ENCODE data around the gene SNX3. TPM values are rescaled to one million over a fixed set of nuclear protein-coding genes. Genes with fewer than 3 reads are reported as not detected.

The SNX3 gene
- total RNA-seq, 1 donor from 2014 or later = 179 TPM

DNA sequence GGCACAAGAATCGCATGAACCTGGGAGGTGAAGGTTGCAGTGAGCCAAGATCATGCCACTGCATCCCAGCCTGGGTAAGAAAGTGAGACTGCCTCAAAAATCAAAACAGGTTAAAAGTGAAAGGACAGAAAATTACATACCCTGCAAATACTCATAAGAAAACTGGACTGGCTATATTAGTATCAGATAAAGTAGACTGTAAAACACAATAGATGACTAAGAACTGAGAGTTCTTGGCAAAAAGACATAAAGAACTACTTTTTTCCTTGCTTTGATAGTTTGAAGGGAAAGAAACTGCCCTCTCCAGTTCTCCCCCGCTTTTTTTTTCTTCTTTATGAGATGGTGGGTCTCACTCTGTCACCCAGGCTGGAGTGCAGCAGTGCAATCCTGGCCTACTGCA is 17.0 kb downstream of the SNX3 start:
- TF ChIP-seq, protein P1, sequence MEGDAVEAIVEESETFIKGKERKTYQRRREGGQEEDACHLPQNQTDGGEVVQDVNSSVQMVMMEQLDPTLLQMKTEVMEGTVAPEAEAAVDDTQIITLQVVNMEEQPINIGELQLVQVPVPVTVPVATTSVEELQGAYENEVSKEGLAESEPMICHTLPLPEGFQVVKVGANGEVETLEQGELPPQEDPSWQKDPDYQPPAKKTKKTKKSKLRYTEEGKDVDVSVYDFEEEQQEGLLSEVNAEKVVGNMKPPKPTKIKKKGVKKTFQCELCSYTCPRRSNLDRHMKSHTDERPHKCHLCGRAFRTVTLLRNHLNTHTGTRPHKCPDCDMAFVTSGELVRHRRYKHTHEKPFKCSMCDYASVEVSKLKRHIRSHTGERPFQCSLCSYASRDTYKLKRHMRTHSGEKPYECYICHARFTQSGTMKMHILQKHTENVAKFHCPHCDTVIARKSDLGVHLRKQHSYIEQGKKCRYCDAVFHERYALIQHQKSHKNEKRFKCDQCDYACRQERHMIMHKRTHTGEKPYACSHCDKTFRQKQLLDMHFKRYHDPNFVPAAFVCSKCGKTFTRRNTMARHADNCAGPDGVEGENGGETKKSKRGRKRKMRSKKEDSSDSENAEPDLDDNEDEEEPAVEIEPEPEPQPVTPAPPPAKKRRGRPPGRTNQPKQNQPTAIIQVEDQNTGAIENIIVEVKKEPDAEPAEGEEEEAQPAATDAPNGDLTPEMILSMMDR (IDR thresholded peaks at IDR 0.05) = no peak
- no peak overlapping the region for H3K4me3 ChIP-seq
- H3K4me1 ChIP-seq = no peaks in the 10 kb centered on the region
- no peak overlapping the region for H3K27ac ChIP-seq
- no peaks in the 10 kb centered on the region for H3K36me3 ChIP-seq
- DNase-seq = no peak
- ATAC-seq = no peak
- intact Hi-C loops (cut with DNase I) = no loop called here
- no peaks in the 10 kb centered on the region for H3K27me3 ChIP-seq
- H3K9me3 ChIP-seq = peaks cover 6% of the 10 kb centered on the region

DNA sequence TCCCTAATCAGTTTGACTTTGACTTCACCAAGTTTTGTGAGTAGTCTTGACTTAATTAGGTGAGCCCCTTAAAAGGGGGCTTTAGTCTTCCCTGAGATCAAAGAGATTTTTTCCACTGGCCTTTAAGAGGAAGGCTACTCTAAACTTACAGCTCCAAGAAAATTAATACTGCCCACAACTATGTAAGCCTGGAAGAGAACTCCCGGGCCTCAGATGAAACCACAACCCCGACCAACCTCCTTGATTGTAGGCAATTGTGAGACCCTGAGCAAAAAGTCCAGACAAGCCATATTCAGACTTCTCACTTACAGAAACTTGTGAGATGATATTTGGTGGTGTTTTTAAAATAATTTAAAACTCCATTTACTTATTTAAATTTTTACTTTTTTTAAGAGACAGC is 18.1 kb downstream of the SNX3 start:
- intact Hi-C loops (cut with DNase I) = no loop called here
- Histone ChIP-seq H3K27ac (no peak overlapping the region), H3K4me1 (no peaks in the 10 kb centered on the region), H3K9me3 (peaks cover 6% of the 10 kb centered on the region), H3K27me3 (no peaks in the 10 kb centered on the region), H3K4me3 (no peak overlapping the region), H3K36me3 (no peaks in the 10 kb centered on the region)
- TF ChIP-seq, protein P1 (IDR thresholded peaks at IDR 0.05) = no peak
- no peak for ATAC-seq
- no peak for DNase-seq

DNA sequence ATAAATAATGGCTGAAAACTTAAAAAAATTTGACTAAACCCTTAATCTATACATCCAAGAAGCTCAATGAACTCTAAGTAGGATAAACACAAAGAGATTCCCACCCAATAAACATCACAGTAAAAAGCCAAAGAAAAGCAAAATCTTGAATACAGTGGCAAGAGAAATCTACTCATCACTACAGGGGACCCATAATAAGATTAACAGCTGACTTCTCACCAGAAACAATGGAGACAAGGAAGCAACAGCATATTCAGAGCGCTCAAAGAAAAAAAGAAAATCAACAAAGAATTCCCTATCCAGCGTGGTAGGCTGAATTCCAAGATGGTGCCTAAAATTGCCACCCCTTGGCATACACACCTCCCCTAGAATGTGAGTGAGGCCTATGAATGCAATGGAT is 18.6 kb downstream of the SNX3 start:
- Histone ChIP-seq H3K9me3 (peaks cover 6% of the 10 kb centered on the region), H3K4me3 (no peak overlapping the region), H3K36me3 (no peaks in the 10 kb centered on the region), H3K27ac (no peak overlapping the region), H3K27me3 (no peaks in the 10 kb centered on the region), H3K4me1 (no peaks in the 10 kb centered on the region)
- intact Hi-C loops (cut with DNase I) = no loop called here
- ATAC-seq (no peak), DNase-seq (no peak)
- TF ChIP-seq, protein P1 (IDR thresholded peaks at IDR 0.05) = no peak

DNA sequence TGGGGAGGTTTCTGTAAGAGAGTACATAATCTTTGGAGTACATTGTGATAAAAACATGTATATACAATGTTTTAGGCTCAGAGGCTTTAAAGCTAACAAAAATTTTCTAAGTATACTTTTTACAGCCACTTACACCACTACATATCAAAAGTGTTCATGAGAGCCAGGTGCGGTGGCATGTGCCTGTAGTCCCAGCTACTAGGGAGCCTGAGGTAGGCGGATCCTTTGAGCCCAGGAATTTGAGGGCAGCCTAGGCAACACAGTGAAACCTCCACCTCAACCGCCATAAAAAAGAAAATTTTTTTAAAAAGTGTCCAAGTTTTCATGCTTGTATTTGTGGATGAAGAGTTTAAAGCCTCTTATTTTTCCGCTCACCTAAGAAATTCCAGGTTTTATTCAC is 22.5 kb downstream of the SNX3 start:
- TF ChIP-seq, protein P1 (IDR thresholded peaks at IDR 0.05) = no peak
- Histone ChIP-seq H3K4me3 (no peak overlapping the region), H3K9me3 (peaks cover 6% of the 10 kb centered on the region), H3K36me3 (no peaks in the 10 kb centered on the region), H3K27ac (no peak overlapping the region), H3K4me1 (no peaks in the 10 kb centered on the region), H3K27me3 (no peaks in the 10 kb centered on the region)
- DNase-seq = no peak
- ATAC-seq = peak; percentile 71
- intact Hi-C loops (cut with DNase I) = no loop called here

DNA sequence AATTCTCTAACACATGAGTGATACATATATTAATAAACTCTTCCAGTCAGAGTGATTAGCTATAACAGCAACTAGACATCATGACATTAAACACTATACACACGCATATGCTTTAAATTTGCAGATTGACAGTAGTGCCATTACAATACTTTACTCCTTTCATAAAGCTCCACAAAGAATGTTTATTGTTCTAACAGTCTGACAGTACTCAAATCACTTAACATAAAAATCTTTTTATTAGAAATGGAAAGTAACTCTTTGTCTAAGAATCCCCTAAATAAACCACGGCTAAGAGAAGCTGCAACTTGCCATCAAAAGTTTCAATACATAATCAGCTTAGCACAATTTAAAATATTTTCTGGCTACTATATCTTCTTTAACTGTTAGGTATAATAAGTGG is 24.0 kb downstream of the SNX3 start:
- Histone ChIP-seq H3K27me3 (no peaks in the 10 kb centered on the region), H3K36me3 (no peaks in the 10 kb centered on the region), H3K4me3 (no peak overlapping the region), H3K9me3 (no peaks in the 10 kb centered on the region), H3K27ac (no peak overlapping the region), H3K4me1 (no peaks in the 10 kb centered on the region)
- TF ChIP-seq, protein P1 (IDR thresholded peaks at IDR 0.05) = no peak
- DNase-seq (no peak), ATAC-seq (no peak)
- intact Hi-C loops (cut with DNase I) = no loop called here

DNA sequence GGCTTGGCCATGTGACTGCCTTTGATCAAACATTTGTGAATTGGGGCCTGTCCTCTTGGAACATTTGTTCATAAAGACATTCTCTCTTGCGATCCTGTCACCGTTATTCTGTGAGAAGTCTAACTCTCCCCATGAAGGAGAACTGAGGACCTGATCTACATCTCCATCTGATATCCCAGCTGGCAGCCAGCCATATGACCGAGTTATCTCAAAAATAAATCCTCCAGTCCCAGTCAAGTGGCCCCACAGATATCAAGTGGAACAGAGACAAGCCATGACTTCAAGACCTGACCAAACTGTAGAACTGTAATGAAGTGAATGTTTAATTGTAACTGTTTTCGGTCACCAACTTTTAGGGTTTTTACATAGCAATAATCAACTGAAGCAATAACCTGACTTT is 25.7 kb downstream of the SNX3 start:
- DNase-seq = no peak
- no peak overlapping the region for H3K4me3 ChIP-seq

More for the DNA sequence above, 25.7 kb downstream of the SNX3 start:
- no peaks in the 10 kb centered on the region for H3K27me3 ChIP-seq
- no peak for ATAC-seq
- H3K36me3 ChIP-seq = no peaks in the 10 kb centered on the region
- TF ChIP-seq, protein P1 (IDR thresholded peaks at IDR 0.05) = no peak
- H3K4me1 ChIP-seq = no peaks in the 10 kb centered on the region
- intact Hi-C loops (cut with DNase I) = no loop called here
- no peak overlapping the region for H3K27ac ChIP-seq
- H3K9me3 ChIP-seq = no peaks in the 10 kb centered on the region

Data from upper lobe of right lung (tissue), 1 donor.